Fibroblast of villous mesenchyme (primary cell): ENCODE measurements around the gene C3orf70. TPM values are rescaled to one million over a fixed set of nuclear protein-coding genes. Genes with fewer than 3 reads are reported as not detected.

Source experiments
- DNase-seq: peaks from one replicate; pipeline ENCODE4 v3.0.0-alpha.2; 2010; ENCODE audit warnings: low read depth
- H3K4me3 ChIP-seq: 2 replicates; pipeline ENCODE4 v1.5.1; 2011; ENCODE audit warnings: low read depth, mild to moderate bottlenecking, low read length
- total RNA-seq: library from RNA; depleted of rRNA; stranded (reverse); fragments of >200 nt; gene quantifications from 2 replicates; pipeline ENCODE4 v1.2.3, GENCODE V29; 2012
- TF ChIP-seq, protein P1 (sequence below): IDR thresholded peaks from 2 replicates; pipeline ENCODE4 v1.5.1; 2012; ENCODE audit warnings: low read depth, mild to moderate bottlenecking, low read length; ENCODE audit not compliant: insufficient read depth

The C3orf70 gene
- total RNA-seq, 1 donor: 2.2 TPM

DNA sequence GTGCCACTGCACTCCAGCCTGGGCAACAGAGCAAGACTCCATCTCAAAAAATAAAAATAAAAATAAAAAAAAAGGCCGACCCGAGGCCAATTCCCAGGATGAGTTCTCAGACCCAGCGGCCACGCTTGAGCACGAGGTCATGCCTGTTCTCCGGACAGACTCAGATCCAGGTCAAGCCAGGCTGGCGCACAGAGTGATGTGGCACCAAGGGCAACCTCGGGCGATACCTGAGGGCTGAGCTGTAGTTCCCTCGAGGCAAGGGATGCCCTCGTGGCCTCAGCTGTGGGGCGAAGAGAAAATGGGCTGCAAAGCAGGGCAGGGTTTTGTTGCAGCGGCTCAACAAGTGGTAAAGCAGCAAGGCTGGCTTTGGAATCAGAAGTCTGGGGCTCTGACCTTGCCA, 77.3 kb downstream of the C3orf70 start:
- no peak overlapping the region for H3K4me3 ChIP-seq
- TF ChIP-seq, protein P1, sequence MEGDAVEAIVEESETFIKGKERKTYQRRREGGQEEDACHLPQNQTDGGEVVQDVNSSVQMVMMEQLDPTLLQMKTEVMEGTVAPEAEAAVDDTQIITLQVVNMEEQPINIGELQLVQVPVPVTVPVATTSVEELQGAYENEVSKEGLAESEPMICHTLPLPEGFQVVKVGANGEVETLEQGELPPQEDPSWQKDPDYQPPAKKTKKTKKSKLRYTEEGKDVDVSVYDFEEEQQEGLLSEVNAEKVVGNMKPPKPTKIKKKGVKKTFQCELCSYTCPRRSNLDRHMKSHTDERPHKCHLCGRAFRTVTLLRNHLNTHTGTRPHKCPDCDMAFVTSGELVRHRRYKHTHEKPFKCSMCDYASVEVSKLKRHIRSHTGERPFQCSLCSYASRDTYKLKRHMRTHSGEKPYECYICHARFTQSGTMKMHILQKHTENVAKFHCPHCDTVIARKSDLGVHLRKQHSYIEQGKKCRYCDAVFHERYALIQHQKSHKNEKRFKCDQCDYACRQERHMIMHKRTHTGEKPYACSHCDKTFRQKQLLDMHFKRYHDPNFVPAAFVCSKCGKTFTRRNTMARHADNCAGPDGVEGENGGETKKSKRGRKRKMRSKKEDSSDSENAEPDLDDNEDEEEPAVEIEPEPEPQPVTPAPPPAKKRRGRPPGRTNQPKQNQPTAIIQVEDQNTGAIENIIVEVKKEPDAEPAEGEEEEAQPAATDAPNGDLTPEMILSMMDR: no peak
- DNase-seq: no peak

DNA sequence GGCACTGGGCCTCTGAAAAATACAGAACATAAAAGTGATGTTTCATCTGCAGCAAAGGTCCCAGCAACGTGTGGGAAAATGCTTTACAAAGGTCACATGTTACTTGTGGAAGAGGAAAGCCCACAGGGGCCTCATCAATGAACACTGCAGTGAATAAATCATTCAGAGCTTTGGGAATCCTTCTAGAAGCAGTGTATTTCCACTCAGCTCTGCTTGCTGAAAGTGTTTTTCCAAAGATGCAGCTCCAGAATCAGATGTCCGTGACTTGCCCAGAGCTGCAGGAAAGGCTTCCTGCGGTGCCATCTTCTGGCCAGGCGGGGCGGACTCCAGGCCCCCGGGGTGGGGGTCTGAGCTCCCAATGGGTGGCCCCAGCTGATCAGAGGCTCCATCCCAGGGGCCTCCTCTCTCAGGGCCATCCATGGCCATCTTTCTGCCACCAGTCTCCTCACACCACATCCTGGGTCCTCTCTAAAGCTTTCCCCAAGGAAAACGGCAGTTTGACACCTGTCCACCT, 81.5 kb downstream of the C3orf70 start:
- H3K4me3 ChIP-seq: no peak overlapping the region
- TF ChIP-seq, protein P1: no peak
- DNase-seq: no peak

DNA sequence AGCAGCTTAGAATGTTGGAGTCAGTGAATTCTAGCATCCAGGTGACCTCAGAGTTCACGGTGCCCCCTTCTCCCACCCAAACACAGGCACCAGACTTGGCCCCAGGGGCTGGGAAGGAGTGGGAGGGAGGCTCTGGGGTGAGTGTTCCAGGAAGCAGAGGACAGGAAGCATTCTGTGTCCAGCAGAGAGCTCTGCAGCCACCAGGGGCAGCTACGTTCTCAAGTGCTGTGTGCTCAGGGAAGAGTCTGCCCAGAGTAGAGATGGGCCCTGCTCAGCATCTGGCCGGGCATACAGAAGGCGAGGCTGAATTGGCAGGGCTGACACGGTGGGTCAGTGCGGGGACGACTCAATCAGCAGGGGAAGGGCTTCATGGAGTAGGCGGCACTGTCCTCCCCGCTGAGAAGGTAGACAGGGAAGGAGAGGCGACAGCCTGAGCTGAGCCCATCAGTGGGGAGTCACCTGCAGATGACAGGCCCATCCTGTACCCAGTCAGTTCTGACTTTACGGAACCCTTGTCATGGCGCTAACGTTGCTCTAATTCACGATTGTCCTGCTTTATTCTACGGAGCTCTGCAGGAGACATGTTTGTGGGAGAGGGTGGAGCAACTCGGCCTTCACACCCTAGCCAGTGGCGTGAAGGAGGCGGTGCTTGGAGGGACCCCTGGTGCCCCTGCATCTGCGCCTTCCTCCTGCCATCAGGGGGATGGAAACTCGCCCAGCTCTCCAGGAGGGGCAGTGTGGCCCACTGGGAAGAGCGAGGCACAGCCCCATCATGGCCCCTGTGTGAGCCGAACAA, 82.2 kb downstream of the C3orf70 start:
- TF ChIP-seq, protein P1: peak; percentile 37
- H3K4me3 ChIP-seq: no peak overlapping the region
- peak; percentile 20 for DNase-seq

DNA sequence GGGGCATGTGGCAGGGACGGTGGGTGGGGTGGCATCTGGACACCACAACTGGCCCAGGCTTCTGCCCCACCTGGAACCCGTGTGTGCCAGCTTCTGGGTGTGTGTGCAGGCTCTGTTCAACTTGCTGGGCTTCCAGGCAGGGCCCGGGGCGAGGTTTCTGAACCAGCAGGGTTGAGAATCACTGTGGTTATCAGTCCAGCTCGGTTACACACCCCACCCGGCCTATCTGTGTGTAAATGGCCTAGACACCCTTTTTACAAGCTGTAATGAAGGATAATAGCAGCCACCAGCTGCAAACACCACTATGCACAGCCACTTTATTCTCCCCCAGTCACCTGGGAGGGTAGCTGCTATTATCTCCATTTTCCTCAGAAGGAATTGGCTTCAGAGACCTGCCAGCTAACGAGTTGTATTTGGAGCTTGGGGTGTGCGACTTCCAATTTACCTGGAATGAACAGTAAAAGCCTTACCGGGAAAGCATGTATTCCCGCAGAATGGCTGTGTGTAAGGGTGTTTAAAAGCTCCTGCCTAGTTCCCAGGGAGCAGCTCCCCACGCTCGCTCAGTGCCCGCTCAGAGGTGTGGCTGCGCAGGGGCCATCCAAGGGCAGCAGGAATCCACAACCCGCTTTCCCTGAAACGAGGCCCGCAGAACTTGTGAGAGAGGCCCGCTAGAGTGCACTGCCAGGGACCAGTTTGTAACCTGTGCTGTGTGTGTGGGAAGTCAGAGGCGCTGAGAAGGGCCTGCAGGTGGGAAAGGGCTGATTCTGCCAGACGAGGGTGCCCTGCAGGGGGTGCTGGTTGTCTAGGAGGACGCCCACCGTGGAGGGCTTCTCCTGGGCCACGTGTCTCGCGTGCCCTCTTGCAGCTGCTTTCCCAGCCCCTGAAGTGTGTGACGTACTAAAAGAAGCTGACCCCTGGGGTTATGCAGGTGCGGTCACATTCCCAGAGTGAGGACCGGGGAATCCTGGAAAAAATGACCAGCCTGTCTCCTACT, 83.5 kb downstream of the C3orf70 start:
- H3K4me3 ChIP-seq: no peak overlapping the region
- TF ChIP-seq, protein P1: no peak

DNA sequence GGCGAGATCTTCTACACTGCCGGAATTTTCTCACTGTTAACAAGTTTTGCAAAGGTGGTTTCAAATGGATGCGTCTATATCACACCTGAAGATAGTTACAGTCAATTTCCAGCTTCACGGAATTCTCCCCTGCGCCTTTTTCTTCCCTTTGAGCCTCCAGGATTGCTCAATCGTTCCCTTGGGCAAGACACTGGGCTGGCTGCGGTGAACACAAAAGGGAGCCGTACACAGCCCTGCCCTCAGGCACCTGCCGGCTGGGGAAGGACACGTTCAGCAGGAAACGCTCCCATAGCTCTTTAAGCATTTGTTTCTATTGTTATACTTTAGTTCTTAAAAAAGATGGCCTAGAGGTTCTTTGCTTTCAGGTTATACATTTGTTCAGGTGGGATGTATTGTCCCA, 85.7 kb downstream of the C3orf70 start:
- H3K4me3 ChIP-seq: no peak overlapping the region
- TF ChIP-seq, protein P1: no peak
- no peak for DNase-seq

More for the DNA sequence above, 83.5 kb downstream of the C3orf70 start:
- DNase-seq: no peak

DNA sequence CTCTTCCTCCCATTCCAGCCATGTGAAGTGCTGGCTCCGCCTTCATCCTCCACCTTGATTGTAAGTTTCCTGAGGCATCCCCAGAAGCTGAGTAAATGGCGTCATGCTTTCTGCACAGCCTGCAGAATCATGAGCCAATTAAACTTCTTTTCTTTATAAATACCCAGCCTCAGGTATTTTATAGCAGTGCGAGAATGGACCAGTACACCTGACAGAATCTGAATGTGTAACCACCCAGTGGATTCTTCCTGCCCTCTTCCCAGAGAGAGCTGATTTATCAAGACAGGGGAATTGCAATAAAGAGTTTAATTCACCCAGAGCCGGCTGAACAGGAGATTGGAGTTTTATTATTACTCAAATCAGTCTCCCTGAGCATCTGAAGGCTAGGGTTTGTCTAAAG, 86.6 kb downstream of the C3orf70 start:
- no peak for DNase-seq
- no peak overlapping the region for H3K4me3 ChIP-seq
- TF ChIP-seq, protein P1: no peak
